ENCODE measurements around the gene TLX2.
A peak's percentile ranks its signal among the peaks of the same experiment; 100 is the strongest.

TLX2 gene

DNA sequence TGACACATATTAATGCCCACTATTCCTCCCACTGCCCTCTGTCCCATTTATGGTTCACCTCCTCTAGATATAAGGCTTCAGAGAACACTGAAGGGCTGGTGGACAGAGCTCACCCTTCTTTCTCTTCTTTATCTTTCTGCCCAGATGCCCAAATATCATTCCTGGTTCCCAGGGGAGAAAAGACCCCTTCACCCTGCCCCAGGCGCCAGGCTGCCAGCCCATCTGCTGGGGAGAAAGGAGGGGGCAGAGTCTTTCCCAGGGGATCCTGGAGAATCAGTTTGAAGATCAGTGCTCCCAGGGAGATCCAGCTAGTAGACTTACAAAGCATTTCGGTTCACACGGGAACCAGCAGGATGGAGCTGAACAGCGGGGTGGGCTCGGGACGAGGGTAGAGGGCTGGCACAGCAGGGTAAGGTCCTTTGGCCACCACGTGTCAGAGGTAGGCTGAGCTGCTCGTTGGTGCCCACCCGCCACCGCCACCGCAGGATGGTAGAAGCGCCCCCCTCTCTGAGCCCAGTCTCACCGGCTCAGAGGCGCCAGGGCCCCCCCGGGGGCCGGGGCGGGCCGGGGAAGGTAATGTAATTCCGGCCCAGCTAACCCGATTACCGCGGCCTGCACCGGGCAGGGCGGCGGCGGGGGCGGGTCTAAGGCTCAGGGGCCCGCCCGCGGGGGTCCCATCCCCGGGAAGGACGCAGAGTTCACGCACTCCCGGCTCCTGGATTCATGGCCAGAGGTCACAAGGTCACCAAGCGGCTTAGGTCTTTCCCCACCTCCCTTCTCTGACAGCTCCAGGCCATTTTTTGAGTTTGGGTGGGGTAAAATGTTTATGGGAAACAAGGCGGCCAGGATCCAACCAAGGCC, 1.3 kb upstream of the TLX2 start:
- peaks cover 4% of the 10 kb centered on the region; the same call in 1 of the 2 replicates for H3K27me3 ChIP-seq (ENCODE audit: insufficient read depth, low read length)
- TF ChIP-seq, protein P1, sequence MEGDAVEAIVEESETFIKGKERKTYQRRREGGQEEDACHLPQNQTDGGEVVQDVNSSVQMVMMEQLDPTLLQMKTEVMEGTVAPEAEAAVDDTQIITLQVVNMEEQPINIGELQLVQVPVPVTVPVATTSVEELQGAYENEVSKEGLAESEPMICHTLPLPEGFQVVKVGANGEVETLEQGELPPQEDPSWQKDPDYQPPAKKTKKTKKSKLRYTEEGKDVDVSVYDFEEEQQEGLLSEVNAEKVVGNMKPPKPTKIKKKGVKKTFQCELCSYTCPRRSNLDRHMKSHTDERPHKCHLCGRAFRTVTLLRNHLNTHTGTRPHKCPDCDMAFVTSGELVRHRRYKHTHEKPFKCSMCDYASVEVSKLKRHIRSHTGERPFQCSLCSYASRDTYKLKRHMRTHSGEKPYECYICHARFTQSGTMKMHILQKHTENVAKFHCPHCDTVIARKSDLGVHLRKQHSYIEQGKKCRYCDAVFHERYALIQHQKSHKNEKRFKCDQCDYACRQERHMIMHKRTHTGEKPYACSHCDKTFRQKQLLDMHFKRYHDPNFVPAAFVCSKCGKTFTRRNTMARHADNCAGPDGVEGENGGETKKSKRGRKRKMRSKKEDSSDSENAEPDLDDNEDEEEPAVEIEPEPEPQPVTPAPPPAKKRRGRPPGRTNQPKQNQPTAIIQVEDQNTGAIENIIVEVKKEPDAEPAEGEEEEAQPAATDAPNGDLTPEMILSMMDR (IDR thresholded peaks at IDR 0.05; ENCODE audit: low read length), result no peak
- no peak for TF ChIP-seq EZH2 (IDR thresholded peaks at IDR 0.05; ENCODE audit: borderline replicate concordance, low read length)

GRCh38 chr2:74513605-74514367, 464 bp upstream of the TLX2 start:
- H3F3A ChIP-seq (ENCODE audit: insufficient read depth, low read length), result no peaks in the 10 kb centered on the region
- peaks cover 10% of the 10 kb centered on the region for H3K4me1 ChIP-seq (ENCODE audit: insufficient read depth, low read length, severe bottlenecking)
- H3K4me3 ChIP-seq (ENCODE audit: low read depth, low read length, poor library complexity, severe bottlenecking), result no peak overlapping the region
- H3K36me3 ChIP-seq (ENCODE audit: insufficient read depth, low read length), result no peaks in the 10 kb centered on the region
- no peaks in the 10 kb centered on the region for H3K9me2 ChIP-seq (ENCODE audit: low read depth, low read length)
- H3K27me3 ChIP-seq (ENCODE audit: insufficient read depth, low read length), result peaks cover 7% of the 10 kb centered on the region; the same call in 1 of the 2 replicates
- H3K4me2 ChIP-seq (ENCODE audit: low read length), result no peak overlapping the region
- no peaks in the 10 kb centered on the region for H4K20me1 ChIP-seq (ENCODE audit: insufficient read depth, low read length)
- H3K9ac ChIP-seq (ENCODE audit: low read length), result no peak overlapping the region
- no peaks in the 10 kb centered on the region for H3K9me3 ChIP-seq (ENCODE audit: low read length)
- TF ChIP-seq, protein P1 (IDR thresholded peaks at IDR 0.05; ENCODE audit: low read length), result no peak
- TF ChIP-seq EZH2 (IDR thresholded peaks at IDR 0.05; ENCODE audit: borderline replicate concordance, low read length), result no peak
- no peak overlapping the region for H3K27ac ChIP-seq (ENCODE audit: low read depth, low read length, poor library complexity, severe bottlenecking)
- H2AFZ ChIP-seq (ENCODE audit: low read length), result no peak overlapping the region
- H3K79me2 ChIP-seq (ENCODE audit: insufficient read depth, low read length), result no peaks in the 10 kb centered on the region

More for the DNA sequence above, 1.3 kb upstream of the TLX2 start:
- no peaks in the 10 kb centered on the region for H3K36me3 ChIP-seq (ENCODE audit: insufficient read depth, low read length)
- no peaks in the 10 kb centered on the region for H3K9me2 ChIP-seq (ENCODE audit: low read depth, low read length)
- H3K4me2 ChIP-seq (ENCODE audit: low read length), result no peak overlapping the region
- H3K4me1 ChIP-seq (ENCODE audit: insufficient read depth, low read length, severe bottlenecking), result peaks cover 16% of the 10 kb centered on the region
- no peak overlapping the region for H3K9ac ChIP-seq (ENCODE audit: low read length)
- H3K9me3 ChIP-seq (ENCODE audit: low read length), result no peaks in the 10 kb centered on the region
- no peaks in the 10 kb centered on the region for H3K79me2 ChIP-seq (ENCODE audit: insufficient read depth, low read length)
- H4K20me1 ChIP-seq (ENCODE audit: insufficient read depth, low read length), result no peaks in the 10 kb centered on the region
- H2AFZ ChIP-seq (ENCODE audit: low read length), result no peak overlapping the region
- H3F3A ChIP-seq (ENCODE audit: insufficient read depth, low read length), result no peaks in the 10 kb centered on the region
- no peak overlapping the region for H3K4me3 ChIP-seq (ENCODE audit: low read depth, low read length, poor library complexity, severe bottlenecking)
- no peak overlapping the region for H3K27ac ChIP-seq (ENCODE audit: low read depth, low read length, poor library complexity, severe bottlenecking)

- Histone ChIP-seq H3K9me2 (ENCODE audit: low read depth, low read length) (no peaks in the 10 kb centered on the region), H3K4me2 (ENCODE audit: low read length) (peak overlapping the region; percentile 54), H3K4me3 (ENCODE audit: low read depth, low read length, poor library complexity, severe bottlenecking) (peak overlapping the region; percentile 43), H2AFZ (ENCODE audit: low read length) (no peak overlapping the region), H3K36me3 (ENCODE audit: insufficient read depth, low read length) (no peaks in the 10 kb centered on the region), H4K20me1 (ENCODE audit: insufficient read depth, low read length) (no peaks in the 10 kb centered on the region), H3F3A (ENCODE audit: insufficient read depth, low read length) (no peaks in the 10 kb centered on the region), H3K79me2 (ENCODE audit: insufficient read depth, low read length) (no peaks in the 10 kb centered on the region), H3K27ac (ENCODE audit: low read depth, low read length, poor library complexity, severe bottlenecking) (no peak overlapping the region), H3K9ac (ENCODE audit: low read length) (no peak overlapping the region; the same call in 1 of the 2 replicates), H3K9me3 (ENCODE audit: low read length) (no peaks in the 10 kb centered on the region), H3K27me3 (ENCODE audit: insufficient read depth, low read length) (peaks cover 7% of the 10 kb centered on the region; the same call in 1 of the 2 replicates), H3K4me1 (ENCODE audit: insufficient read depth, low read length, severe bottlenecking) (peaks cover 10% of the 10 kb centered on the region)
- no peak for TF ChIP-seq EZH2 (IDR thresholded peaks at IDR 0.05; ENCODE audit: borderline replicate concordance, low read length)
- TF ChIP-seq, protein P1 (IDR thresholded peaks at IDR 0.05; ENCODE audit: low read length), result no peak
Measured at GRCh38 chr2:74515271-74515980, 1.2 kb downstream of the TLX2 start.
